GM19043 (cell line): ENCODE measurements around the gene NAV2.
A peak's percentile ranks its signal among the peaks of the same experiment; 100 is the strongest.

Source experiments
- ATAC-seq: cut with Tn5 transposase; IDR thresholded peaks from one replicate; pipeline ENCODE4 v1.9.1; 2021; ENCODE audit warnings: low read depth; ENCODE audit not compliant: unreplicated experiment

Gene NAV2

DNA sequence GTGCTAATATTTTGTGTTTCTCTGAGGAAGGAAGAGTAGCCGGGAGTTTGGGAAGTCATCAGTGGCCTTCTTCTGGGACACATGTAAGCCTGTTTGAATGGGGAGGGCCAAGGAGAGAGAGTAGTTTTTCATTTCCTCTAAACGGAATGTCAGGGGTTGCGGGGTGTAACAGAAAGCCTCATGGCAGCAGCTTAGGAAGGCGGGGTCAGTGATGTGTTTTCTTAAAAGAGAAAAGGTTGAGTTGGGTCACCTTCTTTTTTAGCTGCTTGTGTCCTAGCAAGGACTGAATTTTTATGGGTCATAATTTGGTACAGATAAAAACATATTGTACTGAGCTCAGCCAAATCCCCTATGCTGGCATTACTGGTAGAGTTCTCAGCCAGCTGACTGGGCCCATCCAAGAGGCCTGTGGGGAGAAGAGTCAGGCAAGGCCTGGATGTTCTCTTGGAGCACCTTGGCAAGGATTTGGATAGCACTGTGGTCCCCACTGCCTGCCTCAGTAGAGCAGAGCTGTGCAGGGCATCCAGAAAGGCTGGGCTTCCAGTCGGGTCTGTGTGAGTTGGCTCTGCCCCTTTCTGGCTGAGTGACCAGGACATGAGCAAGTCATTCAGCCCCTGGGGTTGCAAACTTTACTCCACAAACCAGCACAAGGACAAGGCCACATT is 29.4 kb upstream of the NAV2 start:
- no peak for ATAC-seq

- no peak for ATAC-seq
Observed at GRCh38 chr11:19683862-19684491, 28.7 kb upstream of the NAV2 start.

- no peak for ATAC-seq
Observed at GRCh38 chr11:19686234-19686633, 26.4 kb upstream of the NAV2 start.

- no peak for ATAC-seq
Observed at GRCh38 chr11:19687392-19687791, 25.2 kb upstream of the NAV2 start.

- ATAC-seq = no peak
Observed at GRCh38 chr11:19689281-19690000, 23.2 kb upstream of the NAV2 start.

DNA sequence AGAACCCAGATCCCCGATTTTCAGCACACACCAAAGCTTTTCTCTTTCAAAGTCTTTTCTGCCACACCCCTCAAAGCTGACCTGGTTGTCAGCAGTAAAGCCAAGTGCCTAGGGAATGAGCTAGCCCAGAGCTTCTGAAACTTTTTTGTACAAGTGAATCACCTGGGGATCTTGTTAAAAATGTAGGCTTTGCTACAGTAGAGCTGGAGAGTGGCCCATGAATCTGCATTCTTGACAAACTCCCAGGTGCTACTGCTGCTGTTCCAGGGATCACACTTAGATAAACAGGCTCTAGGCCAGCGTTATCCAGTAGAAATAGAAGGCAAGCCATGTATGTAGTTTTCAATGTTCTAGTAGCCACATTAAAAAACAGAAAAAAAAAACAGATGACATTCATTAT is 21.8 kb upstream of the NAV2 start:
- ATAC-seq = no peak

DNA sequence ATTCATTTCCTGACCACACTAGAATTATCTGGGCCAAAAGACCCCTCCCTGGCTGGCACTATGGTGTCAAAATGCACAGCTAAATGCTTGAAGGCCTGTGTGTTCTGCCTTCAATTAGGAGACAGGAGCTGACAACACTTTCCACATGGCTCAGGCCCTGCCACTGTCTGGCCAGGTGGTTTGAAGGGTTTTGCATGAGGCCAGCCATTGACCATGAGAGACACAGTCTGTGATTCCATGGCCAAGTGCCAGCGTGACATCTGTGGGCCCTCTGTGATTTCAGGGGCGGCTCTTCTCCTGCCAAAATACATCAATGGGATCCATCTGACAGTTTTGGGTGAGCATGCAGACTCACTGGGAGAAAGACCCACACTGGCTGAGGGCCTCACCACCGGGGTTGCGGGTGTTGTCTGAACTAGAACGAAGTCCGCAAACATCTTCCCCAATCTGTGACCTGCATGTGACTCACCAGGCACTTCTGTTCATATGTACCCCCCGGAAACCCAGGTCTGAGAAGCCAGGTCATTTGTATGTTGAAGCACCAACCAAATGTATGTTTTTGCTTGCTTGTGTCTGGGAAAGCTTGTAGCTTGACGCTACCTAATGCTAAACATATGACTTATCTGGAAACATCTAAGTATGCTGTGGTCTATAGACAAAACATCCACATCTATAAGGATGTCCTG is 20.7 kb upstream of the NAV2 start:
- ATAC-seq = no peak

GRCh38 chr11:19693146-19693545 is 19.5 kb upstream of the NAV2 start:
- no peak for ATAC-seq

- ATAC-seq = no peak
Observed at GRCh38 chr11:19694796-19695345, 17.8 kb upstream of the NAV2 start.

DNA sequence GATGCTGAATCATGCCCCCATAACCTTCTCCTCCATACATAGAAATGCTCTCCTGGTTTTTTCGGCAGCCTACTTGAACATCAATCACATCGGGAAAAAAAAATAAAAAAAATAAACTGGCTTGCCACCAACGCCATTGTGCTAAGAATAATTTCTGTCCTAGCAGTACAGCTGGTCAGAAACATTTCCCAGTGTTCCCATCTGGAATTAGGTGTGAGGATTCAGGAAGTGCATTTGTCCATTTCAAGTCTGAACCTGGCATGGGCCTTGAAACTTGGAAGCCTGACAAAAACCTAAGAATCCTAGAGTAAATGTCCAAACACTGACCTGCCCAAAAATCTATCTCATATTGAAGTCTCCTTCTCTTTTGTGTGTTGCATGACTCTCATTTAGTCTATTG is 16.6 kb upstream of the NAV2 start:
- ATAC-seq = no peak

DNA sequence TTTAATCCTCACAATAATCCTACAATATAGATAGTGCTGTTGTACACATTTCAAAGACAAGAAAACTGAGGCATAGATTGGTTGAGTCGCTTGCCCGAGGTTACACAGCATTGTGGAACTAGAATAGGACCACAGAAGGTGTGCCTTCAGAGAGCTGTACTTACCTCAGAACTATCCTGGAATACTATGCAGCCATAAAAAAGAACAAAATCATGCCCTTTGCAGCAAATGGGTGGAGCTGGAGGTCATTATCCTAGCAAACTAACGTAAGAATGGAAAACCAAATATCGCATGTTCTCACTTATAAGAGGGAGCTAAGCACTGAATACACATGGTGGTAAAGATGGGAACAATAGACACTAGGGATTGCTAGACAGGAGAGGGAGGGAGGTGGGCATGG is 15.7 kb upstream of the NAV2 start:
- ATAC-seq = no peak

DNA sequence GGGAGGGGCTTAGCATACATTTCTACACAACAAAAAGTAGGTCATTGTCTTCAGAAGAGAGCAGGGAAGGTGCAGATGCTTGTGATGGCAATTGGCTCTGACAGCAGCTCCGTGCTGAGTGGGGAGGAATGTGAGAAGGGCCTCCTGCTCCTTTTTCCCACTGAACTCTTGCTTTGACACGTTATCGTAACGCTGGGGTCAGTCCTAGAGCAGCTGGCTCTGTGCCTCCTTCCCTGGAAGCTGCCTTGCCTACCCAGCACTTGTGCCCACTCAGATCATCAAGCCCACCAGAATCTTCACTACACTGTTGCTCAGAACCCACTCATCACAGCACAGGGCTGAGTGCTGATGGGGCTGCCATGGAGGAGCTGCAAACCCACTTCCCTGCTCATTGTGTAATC is 14.9 kb upstream of the NAV2 start:
- ATAC-seq = no peak

- no peak for ATAC-seq
Observed at GRCh38 chr11:19698493-19699292, 13.9 kb upstream of the NAV2 start.

- no peak for ATAC-seq
Observed at GRCh38 chr11:19701421-19701820, 11.2 kb upstream of the NAV2 start.

DNA sequence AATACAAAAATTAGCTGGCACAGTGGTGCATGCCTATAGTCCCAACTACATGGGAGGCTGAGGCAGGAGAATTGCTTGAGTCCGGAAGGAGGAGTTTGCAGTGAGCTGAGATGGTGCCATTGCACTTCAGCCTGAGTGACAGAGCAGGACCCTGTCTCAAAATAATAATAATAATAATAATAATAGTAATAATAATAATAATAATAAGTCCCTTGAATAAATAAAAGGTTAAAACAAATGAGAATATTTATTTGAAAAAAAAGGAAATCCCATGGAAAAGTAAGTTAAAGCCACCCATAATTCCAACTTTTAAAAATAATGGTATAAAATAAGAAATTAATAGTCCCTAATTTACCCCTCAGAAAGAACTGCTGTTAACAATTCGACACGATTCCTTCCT is 10.0 kb upstream of the NAV2 start:
- ATAC-seq = no peak

GRCh38 chr11:19703211-19703610 is 9.4 kb upstream of the NAV2 start:
- ATAC-seq = no peak

GRCh38 chr11:19704213-19704612 is 8.4 kb upstream of the NAV2 start:
- no peak for ATAC-seq

GRCh38 chr11:19705936-19706335 is 6.7 kb upstream of the NAV2 start:
- no peak for ATAC-seq

- ATAC-seq = peak; percentile 17
Observed at GRCh38 chr11:19711911-19712280, 741 bp upstream of the NAV2 start.
